ENCODE measurements around the gene ADORA2B.
"Not testable (repeated sequence)": the region's sequence is repeated elsewhere in the genome, so short reads cannot be mapped to it uniquely, and the experiment has no call there.

ADORA2B gene

GRCh38 chr17:15957206-15957605, 12.3 kb downstream of the ADORA2B start:
- DNase-seq = peak; percentile 91

GRCh38 chr17:15957608-15958307, 12.8 kb downstream of the ADORA2B start:
- DNase-seq = no peak

- DNase-seq = no peak
These were observed 13.5 kb downstream of the ADORA2B start for GRCh38 chr17:15958484-15958854.

- DNase-seq = no peak
These were observed 18.8 kb downstream of the ADORA2B start for GRCh38 chr17:15963670-15964110.

GRCh38 chr17:15965528-15965927, 20.6 kb downstream of the ADORA2B start:
- DNase-seq = no peak

- no peak for DNase-seq
These were observed 21.4 kb downstream of the ADORA2B start for GRCh38 chr17:15966183-15966878.

GRCh38 chr17:15966879-15967248, 21.9 kb downstream of the ADORA2B start:
- DNase-seq = no peak

GRCh38 chr17:15967706-15968399, 22.9 kb downstream of the ADORA2B start:
- DNase-seq = no peak

- DNase-seq = no peak
These were observed 24.5 kb downstream of the ADORA2B start for GRCh38 chr17:15969463-15969862.

GRCh38 chr17:15970500-15970899, 25.6 kb downstream of the ADORA2B start:
- no peak for DNase-seq

GRCh38 chr17:15971098-15971678, 26.3 kb downstream of the ADORA2B start:
- no peak for DNase-seq

GRCh38 chr17:15971882-15972281, 27.0 kb downstream of the ADORA2B start:
- DNase-seq = no peak

GRCh38 chr17:15972497-15972951, 27.6 kb downstream of the ADORA2B start:
- no peak for DNase-seq

GRCh38 chr17:15973016-15973415, 28.1 kb downstream of the ADORA2B start:
- DNase-seq = no peak

GRCh38 chr17:15973834-15974233, 28.9 kb downstream of the ADORA2B start:
- no peak for DNase-seq

- no peak for DNase-seq
These were observed 33.0 kb downstream of the ADORA2B start for GRCh38 chr17:15977894-15978293.

GRCh38 chr17:15978606-15979005, 33.7 kb downstream of the ADORA2B start:
- no peak for DNase-seq

GRCh38 chr17:15979013-15979412, 34.1 kb downstream of the ADORA2B start:
- not testable (repeated sequence) for DNase-seq

- DNase-seq = peak; percentile 70
These were observed 36.3 kb downstream of the ADORA2B start for GRCh38 chr17:15981208-15981607.

GRCh38 chr17:15981646-15982580, 37.0 kb downstream of the ADORA2B start:
- no peak for DNase-seq

- no peak for DNase-seq
These were observed 51.4 kb downstream of the ADORA2B start for GRCh38 chr17:15996322-15996721.

GRCh38 chr17:15998031-15998562, 53.2 kb downstream of the ADORA2B start:
- DNase-seq = no peak
